H9 (cell line): ENCODE results near the gene GNA12. TPM values are rescaled to one million over a fixed set of nuclear protein-coding genes. Genes with fewer than 3 reads are reported as not detected.

Experiments used
- DNase-seq: peaks from one replicate; pipeline ENCODE4 v3.0.0-alpha.2; 2017
- H2AFZ ChIP-seq: one replicate; pipeline ENCODE4 v1.6.1; 2013; ENCODE audit warnings: mild to moderate bottlenecking, low read length, control low read depth, moderate library complexity
- H2AK5ac ChIP-seq: 2 replicates; pipeline ENCODE4 v1.6.1; 2013; ENCODE audit warnings: low read length, control low read depth, mixed read lengths; ENCODE audit not compliant: insufficient read length
- H2BK120ac ChIP-seq: one replicate; pipeline ENCODE4 v1.6.1; 2013; ENCODE audit warnings: low read depth, mild to moderate bottlenecking, low read length, control low read depth, inconsistent platforms; ENCODE audit not compliant: poor library complexity, severe bottlenecking
- H2BK12ac ChIP-seq: 2 replicates; pipeline ENCODE4 v1.6.1; 2013; ENCODE audit warnings: low read length, control low read depth, mixed read lengths, low read depth; ENCODE audit not compliant: insufficient read length
- H2BK15ac ChIP-seq: 2 replicates; pipeline ENCODE4 v1.6.1; 2013; ENCODE audit warnings: low read depth, low read length, control low read depth
- H2BK20ac ChIP-seq: one replicate; pipeline ENCODE4 v1.6.1; 2013; ENCODE audit warnings: low read depth, mild to moderate bottlenecking, low read length, control low read depth, inconsistent platforms; ENCODE audit not compliant: poor library complexity, severe bottlenecking
- H2BK5ac ChIP-seq: 2 replicates; pipeline ENCODE4 v1.6.1; 2013; ENCODE audit warnings: low read length, control low read depth, mixed read lengths; ENCODE audit not compliant: insufficient read length
- H3K14ac ChIP-seq: 2 replicates; pipeline ENCODE4 v1.6.1; 2013; ENCODE audit warnings: low read length, control low read depth; ENCODE audit not compliant: insufficient read depth
- H3K18ac ChIP-seq: 2 replicates; pipeline ENCODE4 v1.6.1; 2013; ENCODE audit warnings: low read depth, mild to moderate bottlenecking, mixed read lengths, low read length, control low read depth; ENCODE audit not compliant: insufficient read length
- H3K23ac ChIP-seq: 2 replicates; pipeline ENCODE4 v1.6.1; 2013; ENCODE audit warnings: low read length, control low read depth, mixed read lengths, low read depth; ENCODE audit not compliant: insufficient read length
- H3K23me2 ChIP-seq: 2 replicates; pipeline ENCODE4 v1.6.1; 2013; ENCODE audit warnings: low read depth, mild to moderate bottlenecking, mixed read lengths, low read length, control low read depth; ENCODE audit not compliant: insufficient read length, poor library complexity, severe bottlenecking
- H3K27ac ChIP-seq: 2 replicates; pipeline ENCODE4 v1.5.1; 2013; ENCODE audit warnings: low read length, control low read depth, mixed read lengths, low read depth; ENCODE audit not compliant: insufficient read length
- H3K27me3 ChIP-seq: 2 replicates; pipeline ENCODE4 v1.6.1; 2013; ENCODE audit warnings: low read length, control low read depth, inconsistent platforms; ENCODE audit not compliant: insufficient read depth
- H3K4ac ChIP-seq: 2 replicates; pipeline ENCODE4 v1.6.1; 2013; ENCODE audit warnings: low read depth, mild to moderate bottlenecking, control low read depth, inconsistent platforms, low read length, moderate library complexity
- H3K4me1 ChIP-seq: 2 replicates; pipeline ENCODE4 v1.6.1; 2013; ENCODE audit warnings: low read length, control low read depth, inconsistent platforms; ENCODE audit not compliant: insufficient read depth
- H3K4me2 ChIP-seq: 2 replicates; pipeline ENCODE4 v1.6.1; 2013; ENCODE audit warnings: low read length, control low read depth, mixed read lengths; ENCODE audit not compliant: insufficient read length, insufficient read depth
- H3K56ac ChIP-seq: 2 replicates; pipeline ENCODE4 v1.6.1; 2013; ENCODE audit warnings: low read depth, mild to moderate bottlenecking, mixed read lengths, low read length, control low read depth; ENCODE audit not compliant: insufficient read length
- H3K79me1 ChIP-seq: 2 replicates; pipeline ENCODE4 v1.6.1; 2013; ENCODE audit warnings: low read depth, mild to moderate bottlenecking, moderate library complexity, low read length, control low read depth, inconsistent platforms; ENCODE audit not compliant: insufficient read depth, poor library complexity, severe bottlenecking
- H3K79me2 ChIP-seq: 2 replicates; pipeline ENCODE4 v1.6.1; 2013; ENCODE audit warnings: low read length, control low read depth, inconsistent platforms; ENCODE audit not compliant: insufficient read depth
- H3K9ac ChIP-seq: 2 replicates; pipeline ENCODE4 v1.6.1; 2013; ENCODE audit warnings: low read length, control low read depth, mixed read lengths; ENCODE audit not compliant: insufficient read length; ENCODE audit errors: extremely low read depth
- H3K9me3 ChIP-seq: one replicate; pipeline ENCODE4 v1.6.1; 2013; ENCODE audit warnings: low read depth, low read length, inconsistent platforms; ENCODE audit not compliant: control insufficient read depth
- H3T11ph ChIP-seq: one replicate; pipeline ENCODE4 v1.6.1; 2013; ENCODE audit warnings: mild to moderate bottlenecking, low read length, control low read depth, inconsistent platforms
- H4K20me1 ChIP-seq: one replicate; pipeline ENCODE4 v1.6.1; 2013; ENCODE audit not compliant: control insufficient read depth, insufficient read length, insufficient read depth
- H4K5ac ChIP-seq: 2 replicates; pipeline ENCODE4 v1.6.1; 2013; ENCODE audit warnings: low read depth, mild to moderate bottlenecking, mixed read lengths, low read length, control low read depth; ENCODE audit not compliant: insufficient read length
- H4K8ac ChIP-seq: replicated peaks from 2 replicates; pipeline ENCODE4 v1.6.1; 2013; ENCODE audit warnings: low read length, control low read depth, mixed read lengths, low read depth; ENCODE audit not compliant: insufficient read length
- H4K91ac ChIP-seq: 2 replicates; pipeline ENCODE4 v1.6.1; 2013; ENCODE audit warnings: low read depth, mild to moderate bottlenecking, moderate library complexity, mixed read lengths, low read length, control low read depth; ENCODE audit not compliant: insufficient read length
- H3K27ac Mint-ChIP-seq, 3 experiments: 2 replicates in 2 of 3; 3 replicates in 1 of 3; pipeline ENCODE4 v1.8.0; 2020 to 2021; ENCODE audit warnings: mixed read lengths in 3 of 3, mild to moderate bottlenecking in 1 of 3, moderate library complexity in 1 of 3
- H3K27me3 Mint-ChIP-seq: 2 replicates; pipeline ENCODE4 v1.8.0; 2021; ENCODE audit warnings: low read depth, mild to moderate bottlenecking, moderate library complexity, mixed read lengths
- H3K36me3 Mint-ChIP-seq, 3 experiments: 2 replicates in 2 of 3; 3 replicates in 1 of 3; pipeline ENCODE4 v1.8.0; 2020 to 2021; ENCODE audit warnings: low read depth in 3 of 3, mixed read lengths in 3 of 3; ENCODE audit not compliant: insufficient read depth in 1 of 3
- H3K4me1 Mint-ChIP-seq, 2 experiments: 2 replicates each; pipeline ENCODE4 v1.8.0; 2020; ENCODE audit warnings: mixed read lengths in 2 of 2
- H3K4me3 Mint-ChIP-seq, 2 experiments: 2 replicates in 1 of 2; 3 replicates in 1 of 2; pipeline ENCODE4 v1.8.0; 2020 to 2021; ENCODE audit warnings: mild to moderate bottlenecking in 2 of 2, mixed read lengths in 2 of 2, moderate library complexity in 1 of 2
- H3K9me3 Mint-ChIP-seq, 2 experiments: 2 replicates in 1 of 2; 3 replicates in 1 of 2; pipeline ENCODE4 v1.8.0; 2020; ENCODE audit warnings: mild to moderate bottlenecking in 2 of 2, mixed read lengths in 2 of 2, moderate library complexity in 1 of 2
- CTCF ChIP-seq: fragments of 200-600 bp; sonication (generic); conservative IDR thresholded peaks from 3 replicates; pipeline ENCODE4 v1.8.0; 2021; ENCODE audit warnings: antibody characterized with exemption, mild to moderate bottlenecking
- WGBS: extraction: QIAGEN DNeasy Blood & Tissue Kit; methylation state at CpG from one replicate; pipeline ENCODE4 v1.1.7; 2013; ENCODE audit warnings: missing lambda C conversion rate, low lambda C conversion rate, mixed read lengths; ENCODE audit not compliant: insufficient read length; ENCODE audit errors: extremely low coverage; 5-methylcytosine and 5-hydroxymethylcytosine counted together
- total RNA-seq: library from RNA; stranded (reverse); gene quantifications from 2 replicates; pipeline ENCODE4 v1.2.1, GENCODE V29; 2021

GNA12 gene
- total RNA-seq, 1 experiment from 2014 or later: 60.2 TPM

- Mint-ChIP-seq H3K4me1 (peaks cover 2 to 4% of the 10 kb centered on the region in 2 experiments; a peak in 2 of 4 replicates), H3K4me3 (no peak overlapping the region), H3K27me3 (no peaks in the 10 kb centered on the region), H3K9me3 (no peaks in the 10 kb centered on the region), H3K36me3 (peaks cover 35 to 58% (median 44%) of the 10 kb centered on the region in 3 experiments; a peak in 6 of 7 replicates), H3K27ac (peak overlapping the region; percentile 20 to 47 (median 34); a peak in 3 of 7 replicates)
- no peak overlapping the region for H2BK20ac ChIP-seq
- no peak overlapping the region; the same call in 1 of the 2 replicates for H3K14ac ChIP-seq
- no peak overlapping the region for H3T11ph ChIP-seq
- WGBS: no CpG with 5 or more reads among the region's 18 CpGs
- no peak overlapping the region for H3K18ac ChIP-seq
- no peaks in the 10 kb centered on the region for H3K9me3 ChIP-seq
- H3K23ac ChIP-seq: no peak overlapping the region
- H3K9ac ChIP-seq: no peak overlapping the region
- H3K79me1 ChIP-seq: no peaks in the 10 kb centered on the region
- no peak overlapping the region for H2AFZ ChIP-seq
- no peak overlapping the region for H2BK12ac ChIP-seq
- H3K4me1 ChIP-seq: no peaks in the 10 kb centered on the region
- DNase-seq: no peak
- H3K4me2 ChIP-seq: no peak overlapping the region
- no peak overlapping the region for H3K56ac ChIP-seq
- no peak overlapping the region for H2BK120ac ChIP-seq
- H3K23me2 ChIP-seq: no peaks in the 10 kb centered on the region
- H2AK5ac ChIP-seq: no peak overlapping the region
- H2BK15ac ChIP-seq: no peak overlapping the region
- no peak for TF ChIP-seq CTCF
- H3K4ac ChIP-seq: no peak overlapping the region
- H3K27ac ChIP-seq: no peak overlapping the region
- H4K20me1 ChIP-seq: no peaks in the 10 kb centered on the region
- no peak overlapping the region for H4K91ac ChIP-seq
- no peaks in the 10 kb centered on the region for H3K27me3 ChIP-seq
- H3K79me2 ChIP-seq: no peaks in the 10 kb centered on the region
- H4K5ac ChIP-seq: no peak overlapping the region
- no peak overlapping the region for H4K8ac ChIP-seq
- no peak overlapping the region for H2BK5ac ChIP-seq
Observed at GRCh38 chr7:2726316-2727018, 117.6 kb downstream of the GNA12 start.
